Measurements from ENCODE around the gene CAPN5.
A peak's percentile ranks its signal among the peaks of the same experiment; 100 is the strongest.

The CAPN5 gene

GRCh38 chr11:77126156-77126775 lies 59.5 kb downstream of the CAPN5 start:
- H3K4me1 ChIP-seq (ENCODE audit: control insufficient read depth, low read length): peaks cover 9% of the 10 kb centered on the region
- H3K4me3 ChIP-seq (ENCODE audit: low read length): no peak overlapping the region
- no peaks in the 10 kb centered on the region for H3K36me3 ChIP-seq (ENCODE audit: control insufficient read depth, low read length)
- no peaks in the 10 kb centered on the region for H3K79me2 ChIP-seq (ENCODE audit: control insufficient read depth, low read length)
- no peaks in the 10 kb centered on the region for H4K20me1 ChIP-seq (ENCODE audit: control insufficient read depth, insufficient read depth, low read depth, low read length)
- H3K4me2 ChIP-seq (ENCODE audit: low read length): no peak overlapping the region
- no peak for TF ChIP-seq EZH2phosphoT487 (IDR thresholded peaks at IDR 0.05; ENCODE audit: borderline replicate concordance, low read length)
- no peak for TF ChIP-seq CTCF (IDR thresholded peaks at IDR 0.05; ENCODE audit: low read depth, low read length, poor library complexity, severe bottlenecking)
- H3K9me3 ChIP-seq (ENCODE audit: control insufficient read depth, insufficient read depth, low read length): no peaks in the 10 kb centered on the region
- no peaks in the 10 kb centered on the region for H3K27me3 ChIP-seq (ENCODE audit: control insufficient read depth, low read length)
- H3K27ac ChIP-seq (ENCODE audit: low read depth, low read length): no peak overlapping the region
- no peaks in the 10 kb centered on the region for H3F3A ChIP-seq (ENCODE audit: control insufficient read depth, insufficient read depth)
- no peaks in the 10 kb centered on the region for H3K9me2 ChIP-seq (replicated peaks; ENCODE audit: control insufficient read depth, low read length)

GRCh38 chr11:77126861-77127234 lies 60.1 kb downstream of the CAPN5 start:
- peak overlapping the region; percentile 54; the same call in 1 of the 2 replicates for H3K4me3 ChIP-seq (ENCODE audit: low read length)

GRCh38 chr11:77127235-77127911 lies 60.6 kb downstream of the CAPN5 start:
- H3K9me3 ChIP-seq (ENCODE audit: control insufficient read depth, insufficient read depth, low read length): no peaks in the 10 kb centered on the region
- TF ChIP-seq EZH2phosphoT487 (IDR thresholded peaks at IDR 0.05; ENCODE audit: borderline replicate concordance, low read length) (no peak), CTCF (IDR thresholded peaks at IDR 0.05; ENCODE audit: low read depth, low read length, poor library complexity, severe bottlenecking) (peak; percentile 99)
- peaks cover 9% of the 10 kb centered on the region for H3K4me1 ChIP-seq (ENCODE audit: control insufficient read depth, low read length)
- no peaks in the 10 kb centered on the region for H3K27me3 ChIP-seq (ENCODE audit: control insufficient read depth, low read length)
- peak overlapping the region; percentile 54 for H3K4me3 ChIP-seq (ENCODE audit: low read length)
- H3K4me2 ChIP-seq (ENCODE audit: low read length): peak overlapping the region; percentile 59
- H4K20me1 ChIP-seq (ENCODE audit: control insufficient read depth, insufficient read depth, low read depth, low read length): no peaks in the 10 kb centered on the region
- H3K79me2 ChIP-seq (ENCODE audit: control insufficient read depth, low read length): no peaks in the 10 kb centered on the region
- H3K27ac ChIP-seq (ENCODE audit: low read depth, low read length): no peak overlapping the region
- H3F3A ChIP-seq (ENCODE audit: control insufficient read depth, insufficient read depth): no peaks in the 10 kb centered on the region
- H3K36me3 ChIP-seq (ENCODE audit: control insufficient read depth, low read length): no peaks in the 10 kb centered on the region
- no peaks in the 10 kb centered on the region for H3K9me2 ChIP-seq (replicated peaks; ENCODE audit: control insufficient read depth, low read length)

More at GRCh38 chr11:77126861-77127234, 60.1 kb downstream of the CAPN5 start:
- no peaks in the 10 kb centered on the region for H3K36me3 ChIP-seq (ENCODE audit: control insufficient read depth, low read length)
- H3F3A ChIP-seq (ENCODE audit: control insufficient read depth, insufficient read depth): no peaks in the 10 kb centered on the region
- no peaks in the 10 kb centered on the region for H3K79me2 ChIP-seq (ENCODE audit: control insufficient read depth, low read length)
- H3K4me2 ChIP-seq (ENCODE audit: low read length): peak overlapping the region; percentile 59
- H3K9me3 ChIP-seq (ENCODE audit: control insufficient read depth, insufficient read depth, low read length): no peaks in the 10 kb centered on the region
- H3K4me1 ChIP-seq (ENCODE audit: control insufficient read depth, low read length): peaks cover 9% of the 10 kb centered on the region
- H3K27ac ChIP-seq (ENCODE audit: low read depth, low read length): no peak overlapping the region
- no peaks in the 10 kb centered on the region for H3K9me2 ChIP-seq (replicated peaks; ENCODE audit: control insufficient read depth, low read length)
- no peaks in the 10 kb centered on the region for H4K20me1 ChIP-seq (ENCODE audit: control insufficient read depth, insufficient read depth, low read depth, low read length)
- TF ChIP-seq EZH2phosphoT487 (IDR thresholded peaks at IDR 0.05; ENCODE audit: borderline replicate concordance, low read length) (no peak), CTCF (IDR thresholded peaks at IDR 0.05; ENCODE audit: low read depth, low read length, poor library complexity, severe bottlenecking) (no peak)
- H3K27me3 ChIP-seq (ENCODE audit: control insufficient read depth, low read length): no peaks in the 10 kb centered on the region
